ENCODE results near the gene GDPD1.
"Not testable (repeated sequence)": the region's sequence is repeated elsewhere in the genome, so short reads cannot be mapped to it uniquely, and the experiment has no call there.

GDPD1 gene

GRCh38 chr17:59220328-59221158 is at the start of gene GDPD1:
GDPD1 (plus strand) TSS chr17:59220511; CDS start chr17:59220610, 99 bp downstream.
- DNase-seq = peak; percentile 93 to 99

DNA sequence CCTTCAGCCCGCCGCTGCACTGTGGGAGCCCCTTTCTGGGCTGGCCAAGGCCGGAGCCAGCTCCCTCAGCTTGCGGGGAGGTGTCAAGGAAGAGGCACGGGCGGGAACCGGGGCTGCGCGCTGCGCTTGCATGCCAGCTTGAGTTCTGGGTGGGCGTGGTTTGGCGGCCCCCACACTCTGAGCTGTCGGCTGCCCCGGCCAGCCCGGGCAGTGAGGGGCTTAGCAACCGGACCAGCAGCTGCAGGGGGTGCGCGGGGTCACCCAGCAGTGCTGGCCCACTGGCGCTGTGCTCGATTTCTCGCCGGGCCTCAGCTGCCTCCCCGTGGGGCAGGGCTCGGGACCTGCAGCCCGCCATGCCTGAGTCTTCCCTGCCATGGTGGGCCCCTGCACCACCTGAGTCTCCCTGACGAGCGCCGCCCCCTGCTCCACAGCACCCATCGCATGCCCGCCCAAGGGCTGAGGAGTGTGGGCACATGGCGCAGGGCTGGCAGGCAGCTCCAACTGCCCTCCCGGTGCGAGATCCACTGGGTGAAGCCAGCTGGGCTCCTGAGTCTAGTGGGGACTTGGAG is 47.8 kb upstream of the GDPD1 start:
- DNase-seq = no peak

DNA sequence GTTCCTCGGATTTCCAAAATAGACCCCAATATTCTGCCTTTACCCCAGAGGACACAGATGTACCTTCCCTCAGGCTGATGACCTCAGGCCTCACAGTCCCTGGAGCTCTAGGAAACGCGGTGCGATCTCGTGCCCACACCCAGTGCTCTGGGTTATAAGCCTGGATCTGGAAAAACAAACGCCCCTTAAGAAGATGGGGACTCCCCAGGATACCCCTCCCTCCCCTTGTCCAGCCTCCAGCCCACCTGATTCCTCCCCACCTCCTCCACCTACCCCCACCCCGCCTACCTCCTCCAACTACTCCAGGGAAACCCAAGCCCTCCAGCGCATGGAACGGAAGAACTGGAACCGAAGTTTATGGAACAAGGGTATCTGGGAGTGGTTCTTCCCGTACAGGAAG is 45.6 kb upstream of the GDPD1 start:
- no peak for DNase-seq

DNA sequence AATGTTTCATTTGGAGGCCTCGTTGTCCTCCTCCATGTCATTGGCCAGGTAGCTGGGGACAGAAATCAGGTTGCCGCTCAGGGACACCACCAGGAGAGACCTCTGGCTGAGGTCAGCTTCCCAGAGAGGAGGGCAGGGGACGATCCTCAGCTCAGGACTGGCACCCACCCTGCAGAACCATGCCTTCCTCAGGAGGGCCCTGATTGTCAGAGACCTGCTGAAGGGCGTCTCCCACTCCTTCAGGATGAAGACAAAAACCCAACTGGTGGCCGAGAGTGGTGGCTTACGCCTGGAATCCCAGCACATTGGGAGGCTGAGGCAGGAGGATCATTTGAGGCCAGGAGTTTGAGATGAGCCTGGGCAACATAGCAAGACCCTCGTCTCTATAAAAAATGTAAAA is 45.2 kb upstream of the GDPD1 start:
- DNase-seq = no peak

GRCh38 chr17:59178266-59178985 is 41.9 kb upstream of the GDPD1 start:
- no peak for DNase-seq

DNA sequence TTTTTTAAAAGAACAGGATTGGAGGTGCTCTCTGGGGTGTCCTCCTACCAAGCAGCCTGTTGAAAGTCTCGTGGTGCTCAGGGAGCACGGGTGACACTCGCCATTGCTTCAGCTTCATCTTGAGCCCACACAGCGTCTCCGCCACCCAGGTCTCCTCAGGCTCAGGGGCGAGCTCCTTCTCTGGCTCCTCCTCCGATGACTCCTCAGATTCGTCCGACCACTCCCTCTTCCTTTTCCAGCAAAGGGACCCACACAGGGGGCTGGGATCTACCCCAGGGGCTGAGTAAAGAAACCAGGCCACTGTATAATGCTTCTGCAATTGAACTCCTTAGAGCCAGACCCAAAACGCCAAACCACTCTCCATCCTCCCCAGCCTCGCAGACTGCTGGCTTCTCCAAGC is 40.7 kb upstream of the GDPD1 start:
- DNase-seq = not testable (repeated sequence)

- no peak for DNase-seq
Observed at GRCh38 chr17:59180626-59181025, 39.7 kb upstream of the GDPD1 start.

DNA sequence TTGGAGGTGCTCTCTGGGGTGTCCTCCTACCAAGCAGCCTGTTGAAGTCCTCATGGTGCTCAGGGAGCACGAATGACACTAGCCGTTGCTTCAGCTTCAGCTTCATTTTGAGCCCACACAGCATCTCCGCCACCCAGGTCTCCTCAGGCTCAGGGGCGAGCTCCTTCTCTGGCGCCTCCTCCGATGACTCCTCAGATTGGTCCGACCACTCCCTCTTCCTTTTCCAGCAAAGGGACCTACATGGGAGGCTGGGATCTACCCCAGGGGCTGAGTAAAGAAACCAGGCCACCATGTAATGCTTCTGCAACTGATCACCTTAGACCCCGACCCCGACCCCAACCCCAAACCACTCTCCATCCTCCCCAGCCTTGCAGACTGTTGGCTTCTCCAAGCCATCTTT is 38.8 kb upstream of the GDPD1 start:
- no peak for DNase-seq

DNA sequence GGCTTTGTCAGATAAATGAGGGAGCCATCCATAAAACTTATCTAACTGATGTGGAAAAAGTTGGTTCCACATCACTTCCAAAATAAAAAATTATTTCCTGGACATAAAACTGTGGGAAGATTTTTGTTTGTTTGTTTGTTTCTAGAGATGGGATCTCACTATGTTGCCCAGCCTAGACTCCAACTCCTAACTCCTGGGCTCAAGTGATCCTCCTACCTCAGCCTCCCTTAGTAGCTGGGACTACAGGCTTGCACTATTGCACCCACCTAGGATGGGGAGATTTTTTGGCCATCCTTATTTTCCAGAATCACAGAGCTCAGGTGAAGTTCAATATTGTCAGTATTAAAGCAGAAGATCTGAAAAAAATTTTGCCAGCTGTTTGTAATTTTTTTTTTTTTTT is 34.3 kb upstream of the GDPD1 start:
- no peak for DNase-seq

DNA sequence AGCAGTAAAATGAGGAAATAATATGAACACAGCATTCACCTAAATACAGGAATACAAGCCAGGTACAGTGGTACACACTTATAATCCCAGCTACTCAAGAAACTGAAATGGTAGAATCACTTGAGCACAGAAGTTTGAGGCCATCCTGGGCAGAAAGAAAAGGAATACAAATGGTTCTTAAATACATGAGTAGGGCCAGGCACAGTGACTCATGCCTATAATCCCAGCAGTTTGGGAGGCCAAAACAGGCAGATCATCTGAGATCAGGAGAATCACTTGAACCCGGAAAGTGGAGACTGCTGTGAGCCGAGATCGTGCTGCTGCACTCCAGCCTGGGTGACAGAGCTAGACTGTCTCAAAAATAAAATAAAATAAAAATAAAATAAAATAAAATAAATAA is 33.5 kb upstream of the GDPD1 start:
- no peak for DNase-seq

DNA sequence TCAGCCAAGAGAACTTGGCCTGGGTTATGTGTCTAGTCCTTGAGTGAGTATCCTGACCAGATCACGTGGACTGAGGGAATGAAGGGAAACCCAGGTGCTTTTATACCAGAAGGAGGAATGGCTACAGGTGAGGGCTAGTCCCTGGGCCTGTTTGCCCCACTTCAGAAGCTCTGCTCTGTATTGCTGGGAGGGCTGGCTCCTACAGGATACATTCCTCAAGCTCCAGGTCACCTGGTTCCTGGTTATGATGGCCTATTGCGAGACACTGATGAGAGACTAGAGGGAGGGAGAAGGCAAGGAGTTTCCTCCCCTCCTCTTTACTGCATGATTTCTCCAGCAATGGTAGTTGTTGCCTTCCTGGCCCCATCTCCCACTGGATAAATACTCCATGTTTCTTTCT is 29.5 kb upstream of the GDPD1 start:
- DNase-seq = no peak

DNA sequence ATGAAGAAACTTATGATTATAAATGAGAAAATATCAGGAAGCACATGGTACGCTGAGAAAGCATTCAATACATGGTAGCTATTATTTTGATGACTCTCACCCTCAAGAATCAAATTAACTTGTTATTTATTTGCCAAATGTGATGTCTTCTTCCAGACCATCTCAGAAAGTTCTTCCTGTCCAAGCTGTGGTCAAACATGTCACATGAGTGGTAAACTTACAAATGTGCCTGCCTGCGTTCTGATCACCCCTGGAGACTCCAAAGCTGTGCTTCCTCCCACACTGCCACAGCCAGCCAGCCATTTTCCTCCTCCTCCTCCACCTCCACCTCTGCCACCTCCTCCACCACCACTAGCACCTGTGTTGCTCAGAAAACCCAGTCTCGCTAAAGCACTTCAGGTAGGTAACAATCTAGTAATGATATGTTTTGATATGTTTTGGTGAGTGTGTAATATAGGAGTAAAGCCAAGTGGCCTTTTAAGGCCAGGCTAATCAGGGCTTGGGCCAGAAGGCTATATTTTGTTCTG is 26.9 kb upstream of the GDPD1 start:
- DNase-seq = no peak

- no peak for DNase-seq
Observed at GRCh38 chr17:59199398-59199797, 20.9 kb upstream of the GDPD1 start.

DNA sequence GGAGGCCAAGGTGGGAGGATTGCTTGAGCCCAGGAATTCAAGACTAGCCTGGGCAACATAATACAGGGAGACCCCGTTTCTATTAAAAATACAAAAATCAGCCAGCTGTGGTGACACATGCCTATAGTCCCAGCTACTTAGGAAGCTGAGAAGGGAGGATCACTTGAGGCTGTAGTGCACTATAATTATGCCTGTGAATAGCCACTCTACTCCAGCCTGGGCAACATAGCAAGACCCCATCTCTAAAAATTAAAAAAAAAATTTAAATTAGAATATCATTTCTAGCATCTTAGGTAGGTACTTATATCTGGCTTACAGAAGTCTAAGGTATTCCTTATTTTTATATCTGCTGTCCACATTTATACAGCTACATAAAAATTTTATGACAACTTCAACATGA is 18.0 kb upstream of the GDPD1 start:
- DNase-seq = no peak

- DNase-seq = no peak
Observed at GRCh38 chr17:59219370-59219769, 941 bp upstream of the GDPD1 start.

- DNase-seq = no peak
Observed at GRCh38 chr17:59219992-59220327, 351 bp upstream of the GDPD1 start.

DNA sequence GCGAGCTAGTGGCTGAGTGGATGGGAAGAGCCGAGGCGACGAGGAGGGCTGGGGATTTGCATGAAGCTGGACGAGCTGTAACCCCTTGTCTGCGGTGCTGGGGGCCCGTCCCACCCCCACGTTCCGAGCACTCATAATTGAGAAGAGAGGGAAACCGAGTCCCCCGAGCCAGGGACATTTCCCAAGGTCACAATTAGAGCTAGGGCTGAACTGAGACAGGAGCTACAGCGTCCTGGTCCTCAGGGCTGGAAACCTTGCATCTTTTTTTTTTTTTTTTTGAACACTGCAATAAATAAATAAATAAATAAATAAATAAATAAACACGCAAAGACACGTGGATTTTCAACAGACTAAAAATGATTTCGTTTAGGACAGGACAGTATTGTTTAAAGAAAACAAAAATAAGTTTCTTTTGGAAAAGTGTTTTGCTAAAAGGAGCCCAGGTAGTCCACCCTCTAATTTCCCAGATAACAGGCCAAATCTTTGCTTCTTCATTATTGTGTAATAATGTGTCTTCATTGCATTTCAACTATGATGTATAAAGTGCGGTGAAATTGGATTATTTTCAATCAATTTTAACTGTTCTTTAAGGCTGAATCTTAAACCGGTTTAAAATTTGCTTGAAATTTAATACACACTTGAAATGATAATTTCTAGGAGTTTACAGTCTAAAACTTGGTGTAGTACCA is 992 bp downstream of the GDPD1 start:
- peak in 1 of 2 experiments; percentile 21 for DNase-seq

DNA sequence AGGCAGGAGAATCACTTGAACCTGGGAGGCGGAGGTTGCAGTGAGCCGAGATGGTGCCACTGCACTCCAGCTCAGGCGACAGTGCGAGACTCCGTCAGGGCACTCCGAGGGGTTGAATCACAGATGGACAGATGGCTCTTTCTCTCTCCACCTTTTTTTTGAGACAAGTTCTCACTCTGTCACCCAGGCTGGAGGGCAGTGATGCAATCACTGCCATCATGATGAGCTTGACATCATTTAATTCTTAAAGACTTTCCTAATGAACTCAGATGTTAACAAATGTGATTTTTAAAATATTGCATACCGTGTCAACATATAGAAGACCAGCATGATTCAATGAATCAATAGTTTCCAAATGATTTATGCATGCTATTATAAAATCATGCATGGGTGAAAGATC is 3.5 kb downstream of the GDPD1 start:
- DNase-seq = no peak

DNA sequence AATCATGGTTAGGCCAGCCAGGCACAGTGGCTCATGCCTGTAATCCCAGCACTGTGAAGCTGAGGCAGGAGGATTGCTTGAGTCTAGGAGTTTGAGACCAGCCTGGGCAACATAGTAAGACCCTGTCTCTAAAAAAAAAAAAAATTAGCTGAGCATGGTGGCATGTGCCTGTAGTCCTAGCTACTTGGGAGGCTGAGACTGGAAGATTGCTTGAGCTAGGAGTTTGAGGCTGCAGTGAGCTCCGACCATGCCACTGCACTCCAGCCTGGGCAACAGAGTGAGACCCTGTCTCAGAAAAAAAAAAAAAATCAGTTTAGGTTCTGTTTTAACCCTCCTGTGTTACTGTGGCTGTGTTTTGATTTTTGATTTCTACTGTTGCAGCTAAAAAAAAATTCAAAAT is 8.3 kb downstream of the GDPD1 start:
- not testable (repeated sequence) for DNase-seq

GRCh38 chr17:59230764-59231163 is 10.5 kb downstream of the GDPD1 start:
- no peak for DNase-seq

GRCh38 chr17:59234631-59235030 is 14.3 kb downstream of the GDPD1 start:
- DNase-seq = peak in 1 of 2 experiments; percentile 36

DNA sequence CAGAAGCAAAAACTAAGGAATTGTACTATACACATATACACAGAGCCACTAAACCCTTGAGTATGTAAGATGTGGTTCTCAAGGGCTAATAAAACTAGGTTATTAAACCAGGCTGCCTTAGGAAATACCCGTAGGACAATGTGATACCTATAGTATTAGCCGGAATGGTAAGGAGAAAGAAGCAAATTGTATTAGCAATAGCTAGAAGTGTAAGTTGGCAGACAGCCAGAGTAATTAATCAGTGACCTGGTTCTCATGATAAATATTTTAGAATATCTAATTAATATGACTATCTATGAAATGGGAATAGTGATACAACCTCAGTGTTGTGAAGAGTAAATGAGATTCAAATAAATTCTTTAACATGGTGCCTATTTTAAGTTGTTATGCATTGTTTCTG is 18.6 kb downstream of the GDPD1 start:
- DNase-seq = no peak

DNA sequence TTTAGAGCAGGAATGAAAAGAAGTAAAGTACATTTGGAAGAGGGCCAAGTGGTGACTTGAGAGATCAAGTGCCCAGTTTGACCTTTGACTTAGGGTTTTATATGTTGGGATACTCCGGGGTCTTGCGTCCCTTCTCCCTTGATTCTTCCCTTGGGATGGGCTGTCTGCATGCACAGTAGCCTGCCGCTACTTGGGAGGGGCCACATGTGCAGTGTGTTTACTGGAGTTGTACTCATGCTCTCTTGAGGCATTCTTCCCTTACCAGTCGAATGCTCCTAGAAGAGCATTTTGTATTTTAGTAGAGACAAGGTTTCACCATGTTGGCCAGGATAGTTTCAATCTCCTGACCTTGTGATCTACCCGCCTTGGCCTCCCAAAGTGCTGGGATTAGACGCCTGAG is 23.8 kb downstream of the GDPD1 start:
- DNase-seq = no peak
